Astrocyte (in vitro differentiated cells and primary cell): ENCODE results near the gene NRAP.

Experiments used
- EZH2 ChIP-seq: IDR thresholded peaks from 2 replicates; pipeline ENCODE4 v1.6.1; 2012; ENCODE audit warnings: mild to moderate bottlenecking, low read length, inconsistent platforms; ENCODE audit not compliant: insufficient read depth
- TF ChIP-seq, protein P1 (sequence below): IDR thresholded peaks from 2 replicates; pipeline ENCODE4 v1.5.1; 2011; ENCODE audit warnings: low read depth, mild to moderate bottlenecking, inconsistent platforms, low read length, moderate library complexity; ENCODE audit not compliant: insufficient read depth

DNA sequence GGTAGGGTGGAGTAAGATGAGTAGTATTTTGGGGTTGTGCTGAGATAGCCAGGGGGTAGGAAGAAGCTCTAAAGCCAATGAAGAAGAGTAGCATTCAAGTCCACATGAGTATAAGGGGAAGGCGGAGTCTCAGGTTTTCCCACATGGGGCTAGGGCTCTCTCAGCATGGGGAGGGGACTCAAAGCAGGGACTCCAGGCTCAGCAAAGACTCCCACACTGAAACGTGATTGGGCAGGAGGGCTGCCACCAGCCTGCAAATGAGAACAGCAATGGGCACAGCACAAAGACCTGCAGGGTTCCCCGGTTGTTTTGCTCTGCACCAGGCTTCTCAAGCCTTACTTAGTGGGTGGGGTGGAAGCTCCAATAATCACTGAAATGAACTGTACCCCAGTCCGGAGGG is 1.5 kb upstream of the NRAP start:
- TF ChIP-seq, protein P1, sequence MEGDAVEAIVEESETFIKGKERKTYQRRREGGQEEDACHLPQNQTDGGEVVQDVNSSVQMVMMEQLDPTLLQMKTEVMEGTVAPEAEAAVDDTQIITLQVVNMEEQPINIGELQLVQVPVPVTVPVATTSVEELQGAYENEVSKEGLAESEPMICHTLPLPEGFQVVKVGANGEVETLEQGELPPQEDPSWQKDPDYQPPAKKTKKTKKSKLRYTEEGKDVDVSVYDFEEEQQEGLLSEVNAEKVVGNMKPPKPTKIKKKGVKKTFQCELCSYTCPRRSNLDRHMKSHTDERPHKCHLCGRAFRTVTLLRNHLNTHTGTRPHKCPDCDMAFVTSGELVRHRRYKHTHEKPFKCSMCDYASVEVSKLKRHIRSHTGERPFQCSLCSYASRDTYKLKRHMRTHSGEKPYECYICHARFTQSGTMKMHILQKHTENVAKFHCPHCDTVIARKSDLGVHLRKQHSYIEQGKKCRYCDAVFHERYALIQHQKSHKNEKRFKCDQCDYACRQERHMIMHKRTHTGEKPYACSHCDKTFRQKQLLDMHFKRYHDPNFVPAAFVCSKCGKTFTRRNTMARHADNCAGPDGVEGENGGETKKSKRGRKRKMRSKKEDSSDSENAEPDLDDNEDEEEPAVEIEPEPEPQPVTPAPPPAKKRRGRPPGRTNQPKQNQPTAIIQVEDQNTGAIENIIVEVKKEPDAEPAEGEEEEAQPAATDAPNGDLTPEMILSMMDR: no peak
- TF ChIP-seq EZH2: no peak
